ENCODE results near the gene DIS3L2.

The DIS3L2 gene

DNA sequence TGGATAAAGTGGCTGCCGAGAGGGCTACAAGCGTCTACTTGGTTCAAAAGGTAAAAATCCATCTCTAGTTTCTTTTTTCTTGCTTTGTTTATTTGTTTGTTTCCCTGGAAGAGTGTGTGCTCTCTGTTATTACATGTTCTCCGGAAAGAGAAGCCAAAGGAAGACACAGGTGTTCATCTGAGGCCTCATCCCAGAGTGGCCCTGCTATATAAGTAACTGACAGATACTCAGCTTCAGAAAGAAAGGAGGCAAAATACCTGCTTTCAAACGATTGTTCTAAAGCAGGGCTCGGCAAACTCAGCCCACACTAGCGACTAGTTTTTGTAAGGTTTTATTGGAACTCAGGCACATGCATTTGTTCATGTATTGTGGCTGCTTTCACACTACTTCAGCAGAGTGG is 277.1 kb downstream of the DIS3L2 start:
- no peak for DNase-seq

- DNase-seq = no peak
Measured at GRCh38 chr2:232239951-232240681, 278.6 kb downstream of the DIS3L2 start.

GRCh38 chr2:232240906-232241305 is 279.4 kb downstream of the DIS3L2 start:
- no peak for DNase-seq

DNA sequence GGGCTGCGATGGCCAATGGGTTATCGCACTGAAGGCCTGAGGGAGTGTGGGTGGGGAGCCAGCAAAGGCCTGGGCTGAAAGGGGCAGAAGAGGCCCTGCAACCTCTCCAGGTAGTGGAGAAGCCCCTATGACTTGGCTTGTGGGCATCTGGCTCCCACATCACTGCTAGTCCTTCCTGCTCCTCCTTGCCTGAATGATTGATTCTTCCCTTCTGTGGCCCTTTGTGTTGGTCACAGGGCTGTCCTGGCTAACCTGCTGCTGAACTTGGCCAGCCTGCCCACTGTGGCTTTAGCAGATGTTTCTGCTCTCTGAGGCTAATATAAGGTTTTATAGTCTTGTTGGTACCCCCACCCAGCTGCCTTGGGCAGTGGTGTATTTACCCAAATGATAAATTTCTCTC is 280.8 kb downstream of the DIS3L2 start:
- no peak for DNase-seq

- no peak for DNase-seq
Measured at GRCh38 chr2:232245111-232245510, 283.6 kb downstream of the DIS3L2 start.

GRCh38 chr2:232246245-232246644 is 284.7 kb downstream of the DIS3L2 start:
- no peak for DNase-seq

DNA sequence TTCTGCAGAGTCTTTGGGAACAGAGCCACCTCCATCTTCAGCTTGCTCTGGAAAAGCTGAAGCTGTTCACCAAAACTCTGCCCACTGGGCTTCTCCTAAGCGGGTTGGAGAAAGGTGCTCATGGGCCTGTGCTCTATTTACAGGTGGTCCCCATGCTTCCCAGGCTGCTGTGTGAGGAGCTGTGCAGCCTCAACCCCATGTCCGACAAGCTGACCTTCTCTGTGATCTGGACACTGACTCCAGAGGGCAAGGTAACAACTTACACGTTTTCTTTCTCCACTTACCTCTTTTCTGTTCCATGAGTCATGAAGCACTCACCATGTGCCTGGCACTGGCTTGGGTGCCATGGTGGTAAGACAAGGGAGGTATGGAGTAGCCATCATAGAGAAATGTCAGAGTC is 287.6 kb downstream of the DIS3L2 start:
- no peak for DNase-seq

- DNase-seq = no peak
Measured at GRCh38 chr2:232250246-232251175, 289.0 kb downstream of the DIS3L2 start.

DNA sequence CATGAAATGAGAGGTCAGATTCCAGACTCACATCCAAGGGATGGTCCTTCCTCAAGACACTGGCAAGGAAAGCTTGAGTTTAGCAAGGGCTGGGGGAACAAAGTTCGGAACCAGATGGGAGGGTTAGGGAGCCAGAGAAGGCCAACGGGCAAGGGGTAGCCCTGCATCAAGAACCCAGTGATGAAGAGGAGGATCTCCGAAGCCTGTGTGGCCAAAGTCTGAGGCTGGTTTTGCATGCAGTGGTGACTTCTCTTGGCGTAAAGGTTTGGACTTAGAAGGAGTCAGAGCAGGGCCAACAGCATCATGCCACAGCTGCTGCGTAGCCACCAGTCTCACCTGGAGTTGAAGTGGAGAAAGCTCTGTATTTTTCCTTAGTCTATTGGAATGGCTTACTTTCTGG is 293.5 kb downstream of the DIS3L2 start:
- DNase-seq = no peak

DNA sequence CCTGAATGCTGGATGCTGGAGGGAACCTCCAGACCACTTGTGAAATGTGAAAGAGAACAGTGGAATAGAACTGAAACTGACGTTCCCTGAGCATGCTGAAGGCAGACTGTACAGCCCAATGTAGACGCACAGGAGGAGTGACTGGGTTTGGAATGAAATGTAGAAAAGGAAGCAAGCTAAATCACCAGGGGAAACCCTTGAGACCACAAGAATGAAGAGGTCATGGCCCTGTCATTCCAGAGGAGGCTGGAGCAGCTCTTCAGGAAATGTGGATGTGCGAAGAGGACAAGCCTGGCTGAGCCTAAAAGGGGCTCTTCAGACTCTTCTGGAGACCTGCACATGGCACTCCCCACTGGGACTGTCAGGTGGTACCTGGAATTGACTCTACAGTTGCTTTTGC is 298.6 kb downstream of the DIS3L2 start:
- no peak for DNase-seq

GRCh38 chr2:232261776-232262175 is 300.3 kb downstream of the DIS3L2 start:
- DNase-seq = no peak

DNA sequence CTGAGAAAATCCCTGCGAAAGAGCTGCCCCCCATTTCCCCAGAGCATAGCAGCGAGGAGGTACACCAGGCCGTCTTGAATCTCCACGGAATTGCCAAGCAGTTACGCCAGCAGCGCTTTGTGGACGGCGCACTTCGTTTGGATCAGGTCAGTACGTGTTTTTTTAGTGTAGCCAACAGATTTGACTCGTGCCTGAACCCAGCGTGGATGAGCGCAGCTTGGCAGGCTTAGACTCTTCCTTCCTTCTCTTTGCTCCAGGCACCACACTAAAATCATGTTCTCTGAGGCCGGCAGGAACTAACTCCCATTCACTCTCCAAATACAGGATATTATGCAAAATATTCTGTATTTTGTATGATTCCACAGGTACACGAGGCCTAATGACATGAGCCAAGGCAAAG is 301.8 kb downstream of the DIS3L2 start:
- DNase-seq = no peak

GRCh38 chr2:232264081-232264480 is 302.6 kb downstream of the DIS3L2 start:
- DNase-seq = no peak

GRCh38 chr2:232265329-232265728 is 303.8 kb downstream of the DIS3L2 start:
- no peak for DNase-seq

DNA sequence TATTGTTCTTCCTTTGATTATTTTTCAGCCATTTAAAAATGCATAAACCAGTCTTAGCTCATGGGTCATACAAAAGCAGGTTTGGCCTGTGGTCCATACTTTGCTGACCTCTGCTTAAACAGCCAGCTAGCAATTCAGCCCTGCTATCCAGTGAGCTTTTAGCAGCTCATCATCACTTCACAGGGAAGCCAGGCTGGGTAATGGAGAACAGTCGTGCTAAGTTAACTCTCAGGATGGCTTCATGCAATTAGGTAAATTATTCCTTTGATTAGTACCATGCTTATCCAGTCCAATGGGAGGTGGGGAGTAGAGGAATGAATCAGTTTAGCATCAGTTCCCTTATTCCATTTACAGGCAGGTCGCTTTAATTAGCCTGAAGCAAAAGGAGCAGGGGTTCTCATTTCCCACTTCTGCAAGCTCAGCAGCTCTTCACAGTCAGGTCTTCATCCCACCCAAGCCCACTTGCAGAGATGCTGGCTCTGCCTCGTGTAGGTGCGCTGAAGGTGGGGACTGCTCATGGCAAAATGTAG is 307.2 kb downstream of the DIS3L2 start:
- DNase-seq = no peak

DNA sequence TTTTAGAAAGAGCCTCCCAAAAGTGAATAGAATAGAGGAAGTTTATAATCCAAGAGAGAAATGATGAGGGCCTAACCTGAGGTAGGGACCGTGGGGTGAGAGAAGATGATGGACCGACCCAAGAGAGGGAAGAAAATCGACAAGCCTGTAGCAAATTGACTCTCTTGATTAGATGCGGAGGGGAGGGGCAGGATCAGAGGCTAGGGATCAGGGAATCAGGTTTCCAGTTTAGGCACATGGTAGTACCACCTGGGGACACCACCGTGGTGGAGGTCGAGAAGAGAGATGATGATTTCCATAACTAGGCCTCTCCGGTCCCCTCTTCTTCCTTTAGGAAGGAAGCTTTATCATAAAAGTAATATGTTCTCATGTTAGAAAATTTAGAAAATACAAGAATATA is 308.4 kb downstream of the DIS3L2 start:
- DNase-seq = no peak

DNA sequence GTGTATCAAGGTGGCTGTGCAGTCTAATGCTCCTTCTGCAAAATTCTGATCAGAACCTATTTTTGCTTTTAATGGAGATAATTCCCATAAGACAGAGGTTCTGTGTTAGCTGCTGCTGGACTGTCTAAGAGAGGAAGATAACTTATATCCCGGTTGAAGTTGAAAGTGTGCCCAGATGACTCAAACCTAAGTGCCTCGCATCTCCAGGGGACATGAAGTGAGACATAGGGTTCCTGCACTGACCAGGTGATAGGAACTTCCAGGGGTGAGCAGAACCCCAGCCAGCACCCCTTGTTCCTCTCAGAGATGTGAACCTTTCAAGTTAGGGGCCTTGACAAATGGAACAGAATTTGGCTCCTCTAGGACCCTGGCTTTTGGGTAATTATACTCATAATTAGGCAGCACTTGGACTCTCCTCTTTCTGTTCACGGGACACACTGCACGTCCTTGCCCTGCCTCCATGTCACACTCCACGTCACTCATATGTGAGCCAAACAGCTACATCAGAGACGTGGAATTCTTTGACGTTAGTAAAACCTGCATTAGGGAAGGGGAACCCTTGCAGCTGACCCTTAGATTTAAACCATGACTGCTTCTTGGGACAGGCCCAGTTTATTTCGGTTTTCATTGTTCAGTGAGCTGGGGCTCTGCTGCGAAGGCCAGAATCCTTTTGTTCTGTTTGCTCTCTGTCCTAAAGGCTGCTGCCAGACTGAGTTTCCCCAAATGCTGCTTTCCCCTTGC is 312.6 kb downstream of the DIS3L2 start:
- DNase-seq = no peak

- DNase-seq = no peak
Measured at GRCh38 chr2:232275670-232276069, 314.2 kb downstream of the DIS3L2 start.

- DNase-seq = no peak
Measured at GRCh38 chr2:232276084-232276732, 314.7 kb downstream of the DIS3L2 start.

GRCh38 chr2:232276733-232277313 is 315.3 kb downstream of the DIS3L2 start:
- no peak for DNase-seq

DNA sequence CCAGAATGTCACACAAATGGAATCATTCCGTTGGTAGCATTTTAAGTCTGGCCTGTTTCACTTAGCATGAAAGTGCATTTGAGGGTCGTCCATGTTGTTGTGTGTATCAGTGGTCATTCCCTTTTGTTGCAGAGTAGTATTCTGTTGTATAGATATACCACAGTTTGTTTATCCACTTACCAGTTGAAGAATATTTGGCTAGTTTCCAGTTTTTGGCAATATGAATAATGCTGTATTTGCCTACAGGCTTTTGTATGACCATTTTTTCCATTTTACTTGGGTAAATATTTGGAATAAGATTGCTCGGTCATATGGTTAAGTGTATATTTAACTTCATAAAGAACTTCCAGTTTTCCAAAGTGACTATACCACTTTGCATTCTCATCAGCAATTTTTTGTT is 317.0 kb downstream of the DIS3L2 start:
- no peak for DNase-seq

DNA sequence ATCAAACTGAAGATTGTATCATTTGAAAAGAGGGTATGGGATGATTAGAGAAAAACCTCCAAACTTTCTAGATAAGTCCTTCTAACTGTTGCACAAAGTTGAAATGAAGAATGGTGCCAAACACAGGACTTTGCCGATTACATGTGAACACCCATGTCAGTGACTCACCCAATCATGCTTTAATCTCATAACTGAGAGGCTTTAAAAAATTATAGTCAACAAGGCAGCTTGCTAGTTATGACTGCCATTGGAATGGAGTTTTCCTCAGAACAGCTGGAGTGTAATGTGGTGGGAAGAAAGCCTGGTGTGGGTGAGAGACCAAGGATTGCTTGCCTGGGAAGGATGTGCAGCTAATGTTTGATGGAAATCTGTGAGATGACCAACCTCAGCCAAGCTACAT is 318.8 kb downstream of the DIS3L2 start:
- no peak for DNase-seq
